Stimulated activated CD8-positive, alpha-beta memory T cell treated with anti-CD3 and anti-CD28 coated beads, Interleukin-15, amount 100 ng/mL, for 1 hour (primary cell): Measurements from ENCODE around the gene OR5T1.

Source experiments
- DNase-seq: peaks from one replicate; pipeline ENCODE4 v3.0.0-alpha.2; 2020; ENCODE audit warnings: low read depth

OR5T1 gene

DNA sequence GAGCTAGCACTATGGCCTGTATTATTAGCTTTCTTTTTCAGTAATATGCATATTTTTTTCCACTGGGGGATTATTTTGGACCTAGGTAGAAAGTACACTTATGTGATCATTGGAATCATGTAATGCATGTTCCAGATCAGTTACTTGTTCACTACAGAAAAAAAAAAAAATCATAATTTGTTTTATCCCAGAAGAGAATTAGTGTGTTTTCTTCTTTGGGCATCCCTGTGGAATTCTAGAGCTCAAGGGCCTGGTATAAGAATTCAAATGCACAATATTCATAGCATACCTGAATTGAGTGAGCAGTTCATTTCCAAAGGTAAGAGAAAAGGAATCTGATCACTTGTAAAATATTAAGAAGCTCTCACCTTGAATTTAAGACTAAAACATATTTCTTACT is at the start of gene OR5T1:
Gene OR5T1 (plus strand): TSS at position 301 of the 400 bp plus-strand sequence. CDS start 1,485 bp downstream, outside the sequence.
- DNase-seq = no peak

DNA sequence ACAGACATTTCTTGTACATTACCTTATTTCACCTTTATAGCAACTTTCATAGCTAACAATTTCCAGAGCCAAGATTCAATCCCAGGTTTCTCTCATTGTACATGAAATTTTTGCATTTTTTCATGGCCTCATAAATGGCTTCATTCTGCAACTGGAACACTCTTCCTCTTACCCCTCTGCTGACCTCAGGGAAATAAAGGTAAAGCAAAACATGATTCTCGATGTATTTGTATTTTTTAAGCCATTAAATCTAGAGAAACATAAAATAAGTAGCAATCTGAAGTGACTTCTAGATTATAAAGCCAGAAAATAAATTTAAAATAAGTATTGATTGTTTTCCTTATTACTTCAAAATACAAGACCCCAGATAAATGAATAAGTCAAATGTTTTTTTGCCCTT is 39.8 kb upstream of the OR5T1 start, which contains the start of gene OR5T2:
Gene OR5T2 (minus strand): TSS at position 101 of the 400 bp plus-strand sequence. CDS start 1,193 bp downstream, outside the sequence.
- no peak for DNase-seq

DNA sequence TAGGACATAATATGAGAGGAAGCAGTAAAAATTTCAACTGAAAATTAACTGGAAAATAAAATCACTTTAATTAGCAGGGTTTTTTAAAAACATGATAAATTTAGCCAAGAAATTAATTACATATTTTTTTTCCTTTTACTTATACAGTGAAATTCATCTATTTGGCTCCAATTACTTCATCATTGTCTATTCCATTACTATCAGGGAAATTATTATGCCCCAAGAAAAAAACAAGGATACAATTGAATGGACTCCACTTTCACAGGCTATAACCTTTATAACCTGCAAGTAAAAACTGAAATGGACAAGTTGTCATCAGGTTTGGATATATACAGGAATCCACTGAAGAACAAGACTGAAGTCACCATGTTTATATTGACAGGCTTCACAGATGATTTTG is 22.0 kb upstream of the OR5T1 start, which contains the start of gene OR5T3:
Gene OR5T3 (plus strand): TSS at position 301 of the 400 bp plus-strand sequence. CDS start 0 bp downstream, at position 301.
- no peak for DNase-seq

- no peak for DNase-seq
Measured at GRCh38 chr11:56271092-56271491, 2.9 kb upstream of the OR5T1 start.

GRCh38 chr11:56292154-56292553 is 18.2 kb downstream of the OR5T1 start, which contains the start of gene OR8H1:
Gene OR8H1, minus strand, starts transcription at chr11:56292254. Its CDS starts 1,192 bp downstream, at chr11:56291062.
- DNase-seq = no peak

GRCh38 chr11:56296898-56297297 is 22.9 kb downstream of the OR5T1 start:
- no peak for DNase-seq

GRCh38 chr11:56307836-56308235 is 33.9 kb downstream of the OR5T1 start:
- DNase-seq = no peak

DNA sequence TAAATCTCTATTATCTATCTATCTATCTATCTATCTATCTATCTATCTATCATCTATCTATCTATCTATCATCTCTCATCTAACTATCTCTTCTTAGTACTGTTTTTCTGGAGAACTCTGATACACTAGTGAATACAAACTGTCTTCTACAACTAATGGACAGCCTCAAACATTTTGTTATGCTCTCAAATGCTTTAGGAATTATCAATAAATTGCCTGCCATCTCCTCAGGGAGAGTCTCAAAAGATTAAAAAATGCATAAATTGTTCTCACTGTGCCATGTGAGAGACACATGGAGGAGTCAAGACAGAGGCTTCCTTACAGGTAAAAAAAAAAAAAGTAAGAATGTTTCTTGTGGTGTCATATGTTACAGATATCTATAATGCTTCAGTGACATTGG is 40.9 kb downstream of the OR5T1 start, which contains the start of gene OR8K3:
Gene OR8K3 (plus strand): TSS at position 301 of the 400 bp plus-strand sequence. CDS start 3,163 bp downstream, outside the sequence.
- no peak for DNase-seq
